Measurements from ENCODE around the gene FNIP2.

FNIP2 gene

GRCh38 chr4:158726633-158727032 lies 42.2 kb upstream of the FNIP2 start:
- Histone ChIP-seq H3K4me1 (peaks cover 0 to 19% (median 8%) of the 10 kb centered on the region in 4 donors), H3K4me3 (no peak overlapping the region), H3K9me3 (no peaks in the 10 kb centered on the region), H3K36me3 (no peaks in the 10 kb centered on the region), H3K27ac (no peak overlapping the region), H3K27me3 (no peaks in the 10 kb centered on the region)
- no peak for DNase-seq
- intact Hi-C loops (cut with DNase I; ENCODE audit: low total_unique reads): loop anchor here (10.0 kb wide), 1 partner anchor 718 kb away; no protein-coding TSS in a partner anchor
- TF ChIP-seq CTCF (IDR thresholded peaks at IDR 0.05): no peak

GRCh38 chr4:158728236-158728635 lies 40.6 kb upstream of the FNIP2 start:
- Histone ChIP-seq H3K4me1 (peaks cover 0 to 12% (median 0%) of the 10 kb centered on the region in 4 donors), H3K27me3 (no peaks in the 10 kb centered on the region), H3K27ac (no peak overlapping the region), H3K4me3 (no peak overlapping the region), H3K9me3 (no peaks in the 10 kb centered on the region), H3K36me3 (no peaks in the 10 kb centered on the region)
- DNase-seq: no peak
- TF ChIP-seq CTCF (IDR thresholded peaks at IDR 0.05): no peak
- intact Hi-C loops (cut with DNase I; ENCODE audit: low total_unique reads): loop anchor here (10.0 kb wide), 1 partner anchor 717 kb away; no protein-coding TSS in a partner anchor

GRCh38 chr4:158729716-158730559 lies 38.9 kb upstream of the FNIP2 start:
- Histone ChIP-seq H3K4me1 (peaks cover 0 to 6% (median 0%) of the 10 kb centered on the region in 4 donors), H3K27me3 (no peaks in the 10 kb centered on the region), H3K9me3 (no peaks in the 10 kb centered on the region), H3K36me3 (no peaks in the 10 kb centered on the region), H3K27ac (no peak overlapping the region), H3K4me3 (no peak overlapping the region)
- peak; percentile 58 to 73 for DNase-seq
- TF ChIP-seq CTCF (IDR thresholded peaks at IDR 0.05): peak; percentile 96
- intact Hi-C loops (cut with DNase I; ENCODE audit: low total_unique reads): loop anchor here (2.0 to 10.0 kb wide), 3 partner anchors 123 to 715 kb away; no protein-coding TSS in a partner anchor

- Histone ChIP-seq H3K27ac (no peak overlapping the region), H3K4me3 (no peak overlapping the region), H3K36me3 (no peaks in the 10 kb centered on the region), H3K9me3 (no peaks in the 10 kb centered on the region), H3K4me1 (no peaks in the 10 kb centered on the region), H3K27me3 (no peaks in the 10 kb centered on the region)
- no peak for TF ChIP-seq CTCF (IDR thresholded peaks at IDR 0.05)
- intact Hi-C loops (cut with DNase I; ENCODE audit: low total_unique reads): loop anchor here (10.0 kb wide), 1 partner anchor 436 kb away; no protein-coding TSS in a partner anchor
- DNase-seq: no peak
Measured at GRCh38 chr4:158738866-158739265, 30.0 kb upstream of the FNIP2 start.

- Histone ChIP-seq H3K9me3 (no peaks in the 10 kb centered on the region), H3K27me3 (no peaks in the 10 kb centered on the region), H3K27ac (no peak overlapping the region), H3K36me3 (no peaks in the 10 kb centered on the region), H3K4me1 (no peaks in the 10 kb centered on the region), H3K4me3 (no peak overlapping the region)
- no peak for DNase-seq
- TF ChIP-seq CTCF (IDR thresholded peaks at IDR 0.05): no peak
- intact Hi-C loops (cut with DNase I; ENCODE audit: low total_unique reads): loop anchor here (10.0 kb wide), 1 partner anchor 435 kb away; no protein-coding TSS in a partner anchor
Measured at GRCh38 chr4:158739600-158739999, 29.2 kb upstream of the FNIP2 start.

Data from tibial artery (tissue), 4 donors.